Retinal pigment epithelial cell (primary cell): ENCODE measurements around the gene EARS2.

Experiments used
- DNase-seq: peaks from one replicate; pipeline ENCODE4 v3.0.0-alpha.2; 2010; ENCODE audit warnings: low read depth
- H3K4me3 ChIP-seq: 2 replicates; pipeline ENCODE4 v1.5.1; 2011; ENCODE audit warnings: mild to moderate bottlenecking, low read length, control low read depth, moderate library complexity
- CTCF ChIP-seq: conservative IDR thresholded peaks from 2 replicates; pipeline ENCODE4 v1.5.1; 2011; ENCODE audit warnings: low read depth, low read length, control low read depth, inconsistent platforms

EARS2 gene

GRCh38 chr16:23566724-23567123 is 9.6 kb upstream of the EARS2 start:
- H3K4me3 ChIP-seq = no peak overlapping the region
- DNase-seq = no peak
- no peak for TF ChIP-seq CTCF

GRCh38 chr16:23564575-23565363 is 7.6 kb upstream of the EARS2 start:
- no peak for TF ChIP-seq CTCF
- DNase-seq = no peak
- H3K4me3 ChIP-seq = no peak overlapping the region

- DNase-seq = no peak
- TF ChIP-seq CTCF = no peak
- no peak overlapping the region for H3K4me3 ChIP-seq
Measured at GRCh38 chr16:23563186-23563585, 6.0 kb upstream of the EARS2 start.

- TF ChIP-seq CTCF = no peak
- no peak for DNase-seq
- H3K4me3 ChIP-seq = no peak overlapping the region
Measured at GRCh38 chr16:23562505-23562904, 5.4 kb upstream of the EARS2 start.

GRCh38 chr16:23561586-23561985 is 4.4 kb upstream of the EARS2 start:
- TF ChIP-seq CTCF = no peak
- DNase-seq = no peak
- no peak overlapping the region for H3K4me3 ChIP-seq

- peak overlapping the region; percentile 93 for H3K4me3 ChIP-seq
- peak; percentile 16 for DNase-seq
Measured at GRCh38 chr16:23557779-23558702, 891 bp upstream of the EARS2 start.

More at GRCh38 chr16:23557779-23558702, 891 bp upstream of the EARS2 start:
- TF ChIP-seq CTCF = no peak
